ENCODE data around the gene MECP2. TPM values are rescaled to one million over a fixed set of nuclear protein-coding genes. Genes with fewer than 3 reads are reported as not detected.

Gene MECP2
- total and polyA plus RNA-seq, 2 donors (not counting 1 experiment from before 2014, with no cell fraction given), result 20.0 to 122 TPM

DNA sequence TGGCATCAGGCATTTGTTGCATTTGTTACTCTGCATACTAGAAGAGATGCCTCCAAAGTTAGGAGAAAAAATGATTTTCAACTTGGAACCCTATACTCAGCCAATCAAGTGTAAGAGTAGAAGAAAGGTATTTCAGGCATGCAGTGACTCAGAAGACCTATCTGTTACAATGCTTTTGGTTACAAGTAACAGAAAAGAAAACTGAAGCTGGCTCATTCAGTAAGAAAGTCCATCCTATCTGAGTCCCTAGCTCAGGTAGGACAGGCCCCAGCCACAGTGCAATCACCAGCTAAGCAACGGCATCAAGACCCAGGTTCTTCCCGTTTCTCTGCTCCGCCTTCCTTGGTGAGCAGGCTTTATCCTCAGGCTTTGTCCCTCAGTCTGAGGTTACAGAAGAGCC, 23.3 kb downstream of the MECP2 start:
- POLR2A ChIA-PET, result no interaction called here
- Mint-ChIP-seq H3K27me3 (no peaks in the 10 kb centered on the region), H3K9me3 (ENCODE audit: insufficient read depth) (no peaks in the 10 kb centered on the region), H3K4me1 (peaks cover 37% of the 10 kb centered on the region), H3K27ac (no peak overlapping the region), H3K4me3 (no peak overlapping the region)
- Histone ChIP-seq H2AFZ (ENCODE audit: insufficient read depth, low read depth, low read length, poor library complexity, severe bottlenecking) (no peak overlapping the region), H3K36me3 (replicated peaks in 1 of 2; ENCODE audit: control extremely low read depth in 1 of 2, control insufficient read depth in 1 of 2, extremely low read depth in 1 of 2, insufficient read depth in 2 of 2, low read length in 1 of 2) (peaks cover 1 to 14% of the 10 kb centered on the region in 2 experiments), H3K4me1 (ENCODE audit: control insufficient read depth in 2 of 2, insufficient read depth in 2 of 2, low read length in 2 of 2) (peaks cover 5 to 7% of the 10 kb centered on the region in 2 donors), H3K9me3 (ENCODE audit: control extremely low read depth in 1 of 3, control insufficient read depth in 2 of 3, insufficient read depth in 1 of 3, low read length in 2 of 3) (no peaks in the 10 kb centered on the region), H4K20me1 (ENCODE audit: control insufficient read depth, insufficient read depth, low read length, poor library complexity, severe bottlenecking) (peaks cover 49% of the 10 kb centered on the region), H3K4me3 (ENCODE audit: control extremely low read depth in 1 of 5, extremely low read depth in 1 of 5, insufficient read depth in 1 of 5, low read depth in 2 of 5, low read length in 4 of 5) (no peak overlapping the region), H3K27ac (ENCODE audit: low read length in 2 of 2) (no peak overlapping the region), H3K27me3 (replicated peaks in 1 of 4; ENCODE audit: control extremely low read depth in 1 of 4, control insufficient read depth in 3 of 4, insufficient read depth in 4 of 4, low read length in 3 of 4) (no peaks in the 10 kb centered on the region), H3K79me2 (ENCODE audit: control insufficient read depth, insufficient read depth, low read length) (peaks cover 82% of the 10 kb centered on the region), H3K4me2 (replicated peaks; ENCODE audit: low read depth, low read length, poor library complexity, severe bottlenecking) (no peak overlapping the region), H3K9ac (ENCODE audit: low read length) (no peak overlapping the region)
- ATAC-seq (ENCODE audit: low read depth), result no peak
- no peak for TF ChIP-seq EZH2 (IDR thresholded peaks at IDR 0.05; ENCODE audit: borderline replicate concordance, insufficient read depth, low read depth, low read length, poor library complexity, severe bottlenecking)
- TF ChIP-seq, protein P1, sequence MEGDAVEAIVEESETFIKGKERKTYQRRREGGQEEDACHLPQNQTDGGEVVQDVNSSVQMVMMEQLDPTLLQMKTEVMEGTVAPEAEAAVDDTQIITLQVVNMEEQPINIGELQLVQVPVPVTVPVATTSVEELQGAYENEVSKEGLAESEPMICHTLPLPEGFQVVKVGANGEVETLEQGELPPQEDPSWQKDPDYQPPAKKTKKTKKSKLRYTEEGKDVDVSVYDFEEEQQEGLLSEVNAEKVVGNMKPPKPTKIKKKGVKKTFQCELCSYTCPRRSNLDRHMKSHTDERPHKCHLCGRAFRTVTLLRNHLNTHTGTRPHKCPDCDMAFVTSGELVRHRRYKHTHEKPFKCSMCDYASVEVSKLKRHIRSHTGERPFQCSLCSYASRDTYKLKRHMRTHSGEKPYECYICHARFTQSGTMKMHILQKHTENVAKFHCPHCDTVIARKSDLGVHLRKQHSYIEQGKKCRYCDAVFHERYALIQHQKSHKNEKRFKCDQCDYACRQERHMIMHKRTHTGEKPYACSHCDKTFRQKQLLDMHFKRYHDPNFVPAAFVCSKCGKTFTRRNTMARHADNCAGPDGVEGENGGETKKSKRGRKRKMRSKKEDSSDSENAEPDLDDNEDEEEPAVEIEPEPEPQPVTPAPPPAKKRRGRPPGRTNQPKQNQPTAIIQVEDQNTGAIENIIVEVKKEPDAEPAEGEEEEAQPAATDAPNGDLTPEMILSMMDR (IDR thresholded peaks at IDR 0.05), result no peak
- CTCF ChIA-PET, result no interaction called here
- DNase-seq, result no peak
- intact Hi-C loops (cut with micrococcal nuclease), result no loop called here
- no CpG with 5 or more reads among the region's 3 CpGs for WGBS (ENCODE audit: insufficient coverage)

DNA sequence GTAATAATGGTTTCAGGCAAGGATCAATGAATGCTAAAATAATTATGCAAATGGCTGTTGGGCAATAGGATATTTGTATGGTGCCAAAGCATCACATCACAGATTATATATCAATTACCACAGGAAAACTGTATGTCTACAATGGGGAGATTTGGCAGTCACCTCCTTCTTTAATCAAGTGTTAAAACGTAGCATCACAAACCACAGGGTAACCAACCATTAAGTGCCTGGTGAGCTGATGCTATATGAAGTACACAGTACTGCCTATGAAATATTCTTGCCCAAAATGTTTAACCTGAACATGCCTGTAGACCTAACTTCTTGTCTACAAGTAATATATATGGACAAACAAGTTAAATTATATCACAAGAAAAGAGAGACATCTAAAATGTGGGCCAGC, 25.3 kb downstream of the MECP2 start:
- peaks cover 61% of the 10 kb centered on the region for H4K20me1 ChIP-seq (ENCODE audit: control insufficient read depth, insufficient read depth, low read length, poor library complexity, severe bottlenecking)
- H3K36me3 ChIP-seq (replicated peaks in 1 of 2; ENCODE audit: control extremely low read depth in 1 of 2, control insufficient read depth in 1 of 2, extremely low read depth in 1 of 2, insufficient read depth in 2 of 2, low read length in 1 of 2), result peaks cover 1 to 14% of the 10 kb centered on the region in 2 experiments
- no peak overlapping the region for H3K4me3 ChIP-seq (ENCODE audit: control extremely low read depth in 1 of 5, extremely low read depth in 1 of 5, insufficient read depth in 1 of 5, low read depth in 2 of 5, low read length in 4 of 5)
- no peak overlapping the region for H3K4me2 ChIP-seq (replicated peaks; ENCODE audit: low read depth, low read length, poor library complexity, severe bottlenecking)
- peaks cover 39% of the 10 kb centered on the region for H3K4me1 Mint-ChIP-seq
- TF ChIP-seq EZH2 (IDR thresholded peaks at IDR 0.05; ENCODE audit: borderline replicate concordance, insufficient read depth, low read depth, low read length, poor library complexity, severe bottlenecking), result no peak
- TF ChIP-seq, protein P1 (IDR thresholded peaks at IDR 0.05), result no peak
- H3K9me3 Mint-ChIP-seq (ENCODE audit: insufficient read depth), result no peaks in the 10 kb centered on the region
- H3K4me1 ChIP-seq (ENCODE audit: control insufficient read depth in 2 of 2, insufficient read depth in 2 of 2, low read length in 2 of 2), result peaks cover 7 to 11% of the 10 kb centered on the region in 2 donors
- no peaks in the 10 kb centered on the region for H3K27me3 Mint-ChIP-seq
- no peak overlapping the region for H3K4me3 Mint-ChIP-seq
- no peak overlapping the region for H3K27ac Mint-ChIP-seq
- H3K27ac ChIP-seq (ENCODE audit: low read length in 2 of 2), result no peak overlapping the region
- CTCF ChIA-PET, result no interaction called here
- no peak for ATAC-seq (ENCODE audit: low read depth)
- WGBS (ENCODE audit: insufficient coverage), result no CpG with 5 or more reads among the region's 1 CpG
- no peaks in the 10 kb centered on the region for H3K9me3 ChIP-seq (ENCODE audit: control extremely low read depth in 1 of 3, control insufficient read depth in 2 of 3, insufficient read depth in 1 of 3, low read length in 2 of 3)
- H2AFZ ChIP-seq (ENCODE audit: insufficient read depth, low read depth, low read length, poor library complexity, severe bottlenecking), result no peak overlapping the region
- intact Hi-C loops (cut with micrococcal nuclease), result no loop called here
- no peak for DNase-seq
- POLR2A ChIA-PET, result no interaction called here
- H3K9ac ChIP-seq (ENCODE audit: low read length), result no peak overlapping the region
- H3K79me2 ChIP-seq (ENCODE audit: control insufficient read depth, insufficient read depth, low read length), result peaks cover 92% of the 10 kb centered on the region
- no peaks in the 10 kb centered on the region for H3K27me3 ChIP-seq (replicated peaks in 1 of 4; ENCODE audit: control extremely low read depth in 1 of 4, control insufficient read depth in 3 of 4, insufficient read depth in 4 of 4, low read length in 3 of 4)

All from B cell (primary cell).